Astrocyte (in vitro differentiated cells and primary cell): ENCODE measurements around the gene KLHL28. TPM values are rescaled to one million over a fixed set of nuclear protein-coding genes. Genes with fewer than 3 reads are reported as not detected.

Source experiments
- DNase-seq: peaks from one replicate; pipeline ENCODE4 v3.0.0-alpha.2; 2010; ENCODE audit warnings: low read depth
- FAIRE-seq: peaks from 2 replicates; lab custom pipeline; 2011; peaks lifted over from hg19 to GRCh38; lab: Jason Lieb, UNC
- H2AFZ ChIP-seq: 2 replicates; pipeline ENCODE4 v1.6.0; 2012; ENCODE audit warnings: low read depth, low read length, inconsistent platforms
- H3K27ac ChIP-seq: 2 replicates; pipeline ENCODE4 v1.5.1; 2011; ENCODE audit warnings: low read depth, low read length, inconsistent platforms
- H3K27me3 ChIP-seq: 2 replicates; pipeline ENCODE4 v1.6.0; 2011; ENCODE audit warnings: low read length, inconsistent platforms; ENCODE audit not compliant: insufficient read depth
- H3K36me3 ChIP-seq: 2 replicates; pipeline ENCODE4 v1.5.1; 2011; ENCODE audit warnings: low read length, inconsistent platforms; ENCODE audit not compliant: insufficient read depth
- H3K4me1 ChIP-seq: 2 replicates; pipeline ENCODE4 v1.5.1; 2011; ENCODE audit warnings: low read length, inconsistent platforms; ENCODE audit not compliant: insufficient read depth
- H3K4me2 ChIP-seq: 2 replicates; pipeline ENCODE4 v1.6.0; 2012; ENCODE audit warnings: low read length, inconsistent platforms
- H3K4me3 ChIP-seq: 2 replicates; pipeline ENCODE4 v1.5.1; 2011; ENCODE audit warnings: low read depth, mild to moderate bottlenecking, low read length, inconsistent platforms; ENCODE audit not compliant: insufficient read depth
- H3K79me2 ChIP-seq: 2 replicates; pipeline ENCODE4 v1.6.0; 2012; ENCODE audit warnings: mild to moderate bottlenecking, low read length, inconsistent platforms; ENCODE audit not compliant: insufficient read depth
- H3K9ac ChIP-seq: 2 replicates; pipeline ENCODE4 v1.6.0; 2012; ENCODE audit warnings: mild to moderate bottlenecking, low read length, inconsistent platforms
- H3K9me3 ChIP-seq: 2 replicates; pipeline ENCODE4 v1.5.1; 2012; ENCODE audit warnings: low read depth, mild to moderate bottlenecking, low read length, inconsistent platforms; ENCODE audit not compliant: insufficient read depth
- H4K20me1 ChIP-seq: 2 replicates; pipeline ENCODE4 v1.6.0; 2012; ENCODE audit warnings: low read length, inconsistent platforms; ENCODE audit not compliant: insufficient read depth
- H3K27ac Mint-ChIP-seq: one replicate; pipeline ENCODE4 v1.8.0; 2021; ENCODE audit warnings: mild to moderate bottlenecking, mixed read lengths; ENCODE audit not compliant: unreplicated experiment
- H3K27me3 Mint-ChIP-seq: one replicate; pipeline ENCODE4 v1.8.0; 2021; ENCODE audit warnings: low read depth, mixed read lengths; ENCODE audit not compliant: unreplicated experiment
- H3K36me3 Mint-ChIP-seq: one replicate; pipeline ENCODE4 v1.8.0; 2021; ENCODE audit warnings: low read depth, mixed read lengths; ENCODE audit not compliant: unreplicated experiment
- H3K4me1 Mint-ChIP-seq: one replicate; pipeline ENCODE4 v1.8.0; 2021; ENCODE audit warnings: low read depth, mixed read lengths; ENCODE audit not compliant: unreplicated experiment
- H3K4me3 Mint-ChIP-seq: one replicate; pipeline ENCODE4 v1.8.0; 2021; ENCODE audit warnings: mild to moderate bottlenecking, moderate library complexity, mixed read lengths; ENCODE audit not compliant: unreplicated experiment
- H3K9me3 Mint-ChIP-seq: one replicate; pipeline ENCODE4 v1.8.0; 2021; ENCODE audit warnings: mild to moderate bottlenecking, mixed read lengths; ENCODE audit not compliant: unreplicated experiment
- CTCF ChIP-seq: IDR thresholded peaks from 2 replicates; pipeline ENCODE4 v1.5.1; 2011; ENCODE audit warnings: low read depth, mild to moderate bottlenecking, inconsistent platforms, low read length, moderate library complexity; ENCODE audit not compliant: insufficient read depth
- EZH2 ChIP-seq: IDR thresholded peaks from 2 replicates; pipeline ENCODE4 v1.6.1; 2012; ENCODE audit warnings: mild to moderate bottlenecking, low read length, inconsistent platforms; ENCODE audit not compliant: insufficient read depth
- total RNA-seq: library from RNA; stranded (reverse); gene quantifications from 2 replicates; pipeline ENCODE4 v1.2.1, GENCODE V29; 2021

Gene KLHL28
- total RNA-seq, 1 donor from 2014 or later: 21.2 TPM

GRCh38 chr14:44970907-44971306 is 9.2 kb upstream of the KLHL28 start:
- Mint-ChIP-seq H3K27ac (no peak overlapping the region), H3K36me3 (no peaks in the 10 kb centered on the region), H3K4me1 (peaks cover 14% of the 10 kb centered on the region), H3K9me3 (no peaks in the 10 kb centered on the region), H3K27me3 (no peaks in the 10 kb centered on the region), H3K4me3 (no peak overlapping the region)
- Histone ChIP-seq H3K36me3 (no peaks in the 10 kb centered on the region), H3K9me3 (no peaks in the 10 kb centered on the region), H3K27ac (no peak overlapping the region), H3K4me2 (no peak overlapping the region), H2AFZ (no peak overlapping the region), H3K79me2 (peaks cover 98% of the 10 kb centered on the region), H3K27me3 (no peaks in the 10 kb centered on the region), H3K4me1 (peaks cover 4% of the 10 kb centered on the region), H3K4me3 (no peak overlapping the region), H3K9ac (no peak overlapping the region), H4K20me1 (peaks cover 34% of the 10 kb centered on the region)
- TF ChIP-seq EZH2 (no peak), CTCF (no peak)
- FAIRE-seq (peak; percentile 37), DNase-seq (no peak)

- TF ChIP-seq EZH2 (no peak), CTCF (no peak)
- Histone ChIP-seq H3K4me3 (no peak overlapping the region), H3K79me2 (peaks cover 98% of the 10 kb centered on the region), H3K9ac (no peak overlapping the region), H4K20me1 (peaks cover 42% of the 10 kb centered on the region), H3K36me3 (no peaks in the 10 kb centered on the region), H3K9me3 (no peaks in the 10 kb centered on the region), H3K27me3 (no peaks in the 10 kb centered on the region), H3K4me2 (no peak overlapping the region), H3K27ac (no peak overlapping the region), H3K4me1 (peaks cover 16% of the 10 kb centered on the region), H2AFZ (no peak overlapping the region)
- FAIRE-seq (no peak), DNase-seq (no peak)
- no peaks in the 10 kb centered on the region for H3K27me3 Mint-ChIP-seq
- no peak overlapping the region for H3K4me3 Mint-ChIP-seq
- H3K36me3 Mint-ChIP-seq: no peaks in the 10 kb centered on the region
- H3K27ac Mint-ChIP-seq: no peak overlapping the region
- H3K4me1 Mint-ChIP-seq: peaks cover 20% of the 10 kb centered on the region
- H3K9me3 Mint-ChIP-seq: no peaks in the 10 kb centered on the region
These were observed 7.0 kb upstream of the KLHL28 start for GRCh38 chr14:44968714-44969113.

- Mint-ChIP-seq H3K4me3 (peak overlapping the region; percentile 75), H3K9me3 (no peaks in the 10 kb centered on the region)
- no peak for FAIRE-seq
These were observed 5.0 kb upstream of the KLHL28 start for GRCh38 chr14:44966601-44967336.

More at GRCh38 chr14:44966601-44967336, 5.0 kb upstream of the KLHL28 start:
- Histone ChIP-seq H3K4me3 (peak overlapping the region; percentile 31), H2AFZ (no peak overlapping the region), H3K36me3 (no peaks in the 10 kb centered on the region), H3K9ac (no peak overlapping the region), H3K9me3 (no peaks in the 10 kb centered on the region), H3K4me1 (peaks cover 26% of the 10 kb centered on the region), H3K27me3 (no peaks in the 10 kb centered on the region), H3K79me2 (peaks cover 96% of the 10 kb centered on the region), H3K27ac (no peak overlapping the region), H3K4me2 (peak overlapping the region; percentile 77), H4K20me1 (peaks cover 49% of the 10 kb centered on the region)
- peaks cover 20% of the 10 kb centered on the region for H3K4me1 Mint-ChIP-seq
- DNase-seq: no peak
- TF ChIP-seq EZH2 (no peak), CTCF (no peak)
- no peak overlapping the region for H3K27ac Mint-ChIP-seq
- H3K36me3 Mint-ChIP-seq: no peaks in the 10 kb centered on the region
- H3K27me3 Mint-ChIP-seq: no peaks in the 10 kb centered on the region
